Liver (tissue), 9 donors: ENCODE measurements around the gene RASSF3. TPM values are rescaled to one million over a fixed set of nuclear protein-coding genes. Genes with fewer than 3 reads are reported as not detected.

Experiments used
- DNase-seq: peaks from one replicate; pipeline ENCODE4 v3.0.0-alpha.2; 2017; ENCODE audit warnings: low spot score
- H3K27ac ChIP-seq, 2 donors: one replicate each; pipeline ENCODE4 v1.7.0; 2013; ENCODE audit warnings: inconsistent platforms in 2 of 2, low read length in 2 of 2, control low read depth in 1 of 2, low read depth in 1 of 2, mild to moderate bottlenecking in 1 of 2
- H3K27me3 ChIP-seq, 4 donors: one replicate each; pipeline versions ENCODE4 v1.6.1 to v1.7.0; 2013; ENCODE audit warnings: low read length in 3 of 4, inconsistent platforms in 1 of 4, mild to moderate bottlenecking in 1 of 4, moderate library complexity in 1 of 4; ENCODE audit not compliant: control insufficient read depth in 4 of 4, insufficient read depth in 4 of 4
- H3K36me3 ChIP-seq, 4 donors: one replicate each; pipeline versions ENCODE4 v1.6.1 to v1.7.0; 2013; ENCODE audit warnings: low read length in 3 of 4, mild to moderate bottlenecking in 3 of 4, low read depth in 1 of 4, moderate library complexity in 1 of 4; ENCODE audit not compliant: control insufficient read depth in 4 of 4, insufficient read depth in 3 of 4
- H3K4me1 ChIP-seq, 4 donors: one replicate each; pipeline versions ENCODE4 v1.6.1 to v1.7.0; 2013; ENCODE audit warnings: low read length in 3 of 4, mild to moderate bottlenecking in 3 of 4, moderate library complexity in 1 of 4; ENCODE audit not compliant: control insufficient read depth in 4 of 4, insufficient read depth in 4 of 4
- H3K4me3 ChIP-seq, 3 donors: one replicate each; pipeline versions ENCODE4 v1.6.1 to v1.7.0; 2013; ENCODE audit warnings: low read length in 3 of 3, control low read depth in 1 of 3, low read depth in 1 of 3, mild to moderate bottlenecking in 1 of 3
- H3K9ac ChIP-seq, 2 donors: one replicate each; pipeline ENCODE4 v1.7.0; 2013; ENCODE audit warnings: low read length in 2 of 2, mild to moderate bottlenecking in 2 of 2, moderate library complexity in 2 of 2, control low read depth in 1 of 2, low read depth in 1 of 2
- H3K9me3 ChIP-seq, 4 donors: one replicate each; pipeline versions ENCODE4 v1.6.1 to v1.7.0; 2013; ENCODE audit warnings: low read length in 3 of 4; ENCODE audit not compliant: control insufficient read depth in 4 of 4
- ATF3 ChIP-seq: IDR thresholded peaks from 2 replicates; pipeline ENCODE4 v1.6.1; 2016; ENCODE audit warnings: antibody characterized with exemption
- CTCF ChIP-seq: fragments of 150-350 bp; IDR thresholded peaks from 2 replicates; pipeline ENCODE4 v1.5.1; 2017; ENCODE audit warnings: improper control_type of control experiment, low read depth, low read length; ENCODE audit not compliant: missing input control
- EGR1 ChIP-seq, 2 donors: IDR thresholded peaks; 2 replicates each; pipeline ENCODE4 v1.6.1; 2016 to 2018; ENCODE audit warnings: antibody characterized with exemption in 2 of 2, low read depth in 2 of 2
- FOXA1 ChIP-seq: IDR thresholded peaks from 2 replicates; pipeline ENCODE4 v1.6.1; 2016; ENCODE audit warnings: antibody characterized with exemption
- FOXA2 ChIP-seq: IDR thresholded peaks from 2 replicates; pipeline ENCODE4 v1.6.1; 2016; ENCODE audit warnings: antibody characterized with exemption
- GABPA ChIP-seq, 2 donors: IDR thresholded peaks in 1 of 2; conservative IDR thresholded peaks in 1 of 2; 2 replicates each; pipeline ENCODE4 v1.6.1; 2016; ENCODE audit warnings: antibody characterized with exemption in 2 of 2, mild to moderate bottlenecking in 1 of 2, moderate library complexity in 1 of 2
- HNF4A ChIP-seq, 2 donors: conservative IDR thresholded peaks; 2 replicates each; pipeline ENCODE4 v1.6.1; 2016; ENCODE audit warnings: antibody characterized with exemption in 2 of 2, mild to moderate bottlenecking in 2 of 2
- HNF4G ChIP-seq: IDR thresholded peaks from 2 replicates; pipeline ENCODE4 v1.6.1; 2016; ENCODE audit warnings: antibody characterized with exemption
- JUND ChIP-seq, 2 donors: IDR thresholded peaks; 2 replicates each; pipeline ENCODE4 v1.6.1; 2016; ENCODE audit warnings: antibody characterized with exemption in 2 of 2
- MAX ChIP-seq: IDR thresholded peaks from 2 replicates; pipeline ENCODE4 v1.6.1; 2016; ENCODE audit warnings: antibody characterized with exemption
- NR2F2 ChIP-seq: IDR thresholded peaks from 2 replicates; pipeline ENCODE4 v1.6.1; 2016; ENCODE audit warnings: antibody characterized with exemption
- RAD21 ChIP-seq, 2 donors: IDR thresholded peaks; 2 replicates each; pipeline ENCODE4 v1.6.1; 2016; ENCODE audit warnings: antibody characterized with exemption in 2 of 2, mild to moderate bottlenecking in 2 of 2
- RXRA ChIP-seq, 2 donors: IDR thresholded peaks; 2 replicates each; pipeline ENCODE4 v1.6.1; 2017 to 2018; ENCODE audit warnings: antibody characterized with exemption in 2 of 2, mild to moderate bottlenecking in 1 of 2
- SP1 ChIP-seq: IDR thresholded peaks from 2 replicates; pipeline ENCODE4 v1.6.1; 2018; ENCODE audit warnings: antibody characterized with exemption, mild to moderate bottlenecking
- TAF1 ChIP-seq: conservative IDR thresholded peaks from 2 replicates; pipeline ENCODE4 v1.6.1; 2016; ENCODE audit warnings: antibody characterized with exemption, mild to moderate bottlenecking
- YY1 ChIP-seq: IDR thresholded peaks from 2 replicates; pipeline ENCODE4 v1.6.1; 2016; ENCODE audit warnings: antibody characterized with exemption, mild to moderate bottlenecking
- ZBTB33 ChIP-seq: IDR thresholded peaks from 2 replicates; pipeline ENCODE4 v1.6.1; 2016; ENCODE audit warnings: antibody characterized with exemption
- WGBS: extraction: QIAGEN DNeasy Blood & Tissue Kit; methylation state at CpG from one replicate; pipeline ENCODE4 v1.1.7; 2013; 5-methylcytosine and 5-hydroxymethylcytosine counted together
- polyA plus RNA-seq, 2 donors: library from polyadenylated mRNA; stranded (reverse) in 1 of 2; unstranded in 1 of 2; fragments of 200-250 nt in 1 of 2; fragments of >200 nt in 1 of 2; fragmentation: Nextera tagmentation in 1 of 2; extraction: Ambion mirVana in 1 of 2; gene quantifications; one replicate each; pipeline versions ENCODE4 v1.2.1 to v1.2.3, GENCODE V29; 2013 to 2015
- total RNA-seq, 2 donors: library from RNA; depleted of rRNA; stranded (reverse); fragments of >200 nt; gene quantifications; one replicate each; pipeline ENCODE4 v1.2.3, GENCODE V29; 2014
- donor health status: healthy.
- donor health status: healthy.
- donor health status: healthy.
- donor health status: healthy.
- donor health status: healthy.

The RASSF3 gene
- total and polyA plus RNA-seq, 4 donors: 2.2 to 9.1 (median 5.6) TPM

- 77% methylated on average over 1 of the region's 1 CpG for WGBS
- H3K4me3 ChIP-seq: no peak overlapping the region
- no peak for DNase-seq
- no peak overlapping the region for H3K27ac ChIP-seq
- no peaks in the 10 kb centered on the region for H3K27me3 ChIP-seq
- H3K9me3 ChIP-seq: no peaks in the 10 kb centered on the region
- TF ChIP-seq CTCF (no peak), RAD21 (IDR thresholded peaks at IDR 0.05) (no peak), EGR1 (IDR thresholded peaks at IDR 0.05; ENCODE audit: low read depth in 2 of 2) (no peak)
- H3K9ac ChIP-seq: no peak overlapping the region
- no peaks in the 10 kb centered on the region for H3K4me1 ChIP-seq
- peaks cover 8 to 61% (median 34%) of the 10 kb centered on the region in 4 donors for H3K36me3 ChIP-seq
Measured at GRCh38 chr12:64736771-64737170, 126.5 kb downstream of the RASSF3 start.

GRCh38 chr12:64737539-64737938, 127.2 kb downstream of the RASSF3 start:
- no peaks in the 10 kb centered on the region for H3K9me3 ChIP-seq
- no peaks in the 10 kb centered on the region for H3K4me1 ChIP-seq
- H3K36me3 ChIP-seq: peaks cover 9 to 65% (median 38%) of the 10 kb centered on the region in 4 donors
- no peak for DNase-seq
- no peak overlapping the region for H3K9ac ChIP-seq
- H3K27ac ChIP-seq: no peak overlapping the region
- TF ChIP-seq NR2F2: no peak
- no peak for TF ChIP-seq EGR1 (IDR thresholded peaks at IDR 0.05; ENCODE audit: low read depth in 2 of 2)
- WGBS: 63% methylated on average over 1 of the region's 1 CpG
- H3K27me3 ChIP-seq: no peaks in the 10 kb centered on the region
- no peak overlapping the region for H3K4me3 ChIP-seq

- Histone ChIP-seq H3K9ac (no peak overlapping the region), H3K27ac (no peak overlapping the region), H3K36me3 (peaks cover 13 to 69% (median 46%) of the 10 kb centered on the region in 4 donors), H3K27me3 (no peaks in the 10 kb centered on the region), H3K4me1 (no peaks in the 10 kb centered on the region), H3K9me3 (no peaks in the 10 kb centered on the region), H3K4me3 (no peak overlapping the region)
- DNase-seq: no peak
- no peak for TF ChIP-seq RAD21 (IDR thresholded peaks at IDR 0.05)
- no peak for TF ChIP-seq MAX
- no peak for TF ChIP-seq EGR1 (IDR thresholded peaks at IDR 0.05; ENCODE audit: low read depth in 2 of 2)
- no peak for TF ChIP-seq SP1
- no peak for TF ChIP-seq FOXA2
- no peak for TF ChIP-seq HNF4A (conservative IDR thresholded peaks at IDR 0.05)
- no peak for TF ChIP-seq YY1
- TF ChIP-seq CTCF: no peak
- no peak for TF ChIP-seq JUND (IDR thresholded peaks at IDR 0.05)
- no peak for TF ChIP-seq HNF4G
- TF ChIP-seq TAF1: no peak
- no peak for TF ChIP-seq ATF3
- TF ChIP-seq RXRA (IDR thresholded peaks at IDR 0.05): no peak
- no peak for TF ChIP-seq NR2F2
- TF ChIP-seq ZBTB33: no peak
- no peak for TF ChIP-seq GABPA (IDR thresholded peaks at IDR 0.05 in 1 of 2, conservative IDR thresholded peaks at IDR 0.05 in 1 of 2)
- no peak for TF ChIP-seq FOXA1
- 93% methylated on average over 2 of the region's 2 CpGs for WGBS
Measured at GRCh38 chr12:64739778-64740177, 129.5 kb downstream of the RASSF3 start.
